GM18511 (cell line): Measurements from ENCODE around the gene ACACA.
A peak's percentile ranks its signal among the peaks of the same experiment; 100 is the strongest.
"Not testable (repeated sequence)": the region's sequence is repeated elsewhere in the genome, so short reads cannot be mapped to it uniquely, and the experiment has no call there.

ENCODE experiments used
- ATAC-seq: cut with Tn5 transposase; IDR thresholded peaks from one replicate; pipeline ENCODE4 v1.9.1; 2021; ENCODE audit warnings: mild to moderate bottlenecking, moderate library complexity; ENCODE audit not compliant: unreplicated experiment

The ACACA gene

GRCh38 chr17:37406635-37407461, at the start of gene ACACA, which contains the start of gene TADA2A:
Gene ACACA, minus strand, starts transcription at chr17:37406836. Its CDS starts 537 bp downstream, at chr17:37406299.
Gene TADA2A, plus strand, starts transcription at chr17:37406886. Its CDS starts 4,480 bp downstream, at chr17:37411366.
- ATAC-seq: peak; percentile 87

- ATAC-seq: no peak
These were observed 43.5 kb upstream of the ACACA start for GRCh38 chr17:37450112-37450511.

GRCh38 chr17:37447641-37448040, 41.0 kb upstream of the ACACA start:
- ATAC-seq: no peak

- no peak for ATAC-seq
These were observed 39.4 kb upstream of the ACACA start for GRCh38 chr17:37446027-37446426.

GRCh38 chr17:37441369-37442014, 34.9 kb upstream of the ACACA start:
- not testable (repeated sequence) for ATAC-seq

GRCh38 chr17:37440424-37440823, 33.8 kb upstream of the ACACA start:
- no peak for ATAC-seq

GRCh38 chr17:37438141-37438540, 31.5 kb upstream of the ACACA start:
- ATAC-seq: no peak

- ATAC-seq: no peak
These were observed 26.0 kb upstream of the ACACA start for GRCh38 chr17:37432671-37433070.

GRCh38 chr17:37430051-37430627, 23.5 kb upstream of the ACACA start:
- ATAC-seq: no peak

GRCh38 chr17:37429453-37429852, 22.8 kb upstream of the ACACA start:
- no peak for ATAC-seq

- no peak for ATAC-seq
These were observed 22.4 kb upstream of the ACACA start for GRCh38 chr17:37429039-37429438.

- no peak for ATAC-seq
These were observed 18.6 kb upstream of the ACACA start for GRCh38 chr17:37425268-37425667.

GRCh38 chr17:37422971-37423625, 16.5 kb upstream of the ACACA start:
- ATAC-seq: no peak

GRCh38 chr17:37417852-37418251, 11.2 kb upstream of the ACACA start:
- no peak for ATAC-seq

- ATAC-seq: no peak
These were observed 7.4 kb upstream of the ACACA start for GRCh38 chr17:37413875-37414519.

GRCh38 chr17:37410357-37410756, 3.7 kb upstream of the ACACA start:
- no peak for ATAC-seq

- not testable (repeated sequence) for ATAC-seq
These were observed 1.5 kb upstream of the ACACA start for GRCh38 chr17:37408145-37408479.

- peak; percentile 40 for ATAC-seq
These were observed 541 bp downstream of the ACACA start for GRCh38 chr17:37405955-37406634.

GRCh38 chr17:37405522-37405921, 1.1 kb downstream of the ACACA start:
- not testable (repeated sequence) for ATAC-seq

- ATAC-seq: no peak
These were observed 6.1 kb downstream of the ACACA start for GRCh38 chr17:37400505-37400904.
